Astrocyte of the cerebellum (primary cell): ENCODE measurements around the gene TMEM131L.
A peak's percentile ranks its signal among the peaks of the same experiment; 100 is the strongest.

Experiments used
- DNase-seq: peaks from one replicate; pipeline ENCODE4 v3.0.0-alpha.2; 2011; ENCODE audit warnings: low read depth
- H3K4me3 ChIP-seq: 2 replicates; pipeline ENCODE4 v1.5.1; 2011; ENCODE audit warnings: mild to moderate bottlenecking, low read depth, low read length, moderate library complexity
- in situ Hi-C: cut with HindIII; loops from 2 replicates; pipeline ENCODE4 v1.10.0; 2017; ENCODE audit warnings: low sequenced_read_pairs
- TF ChIP-seq, protein P1 (sequence below): IDR thresholded peaks from 2 replicates; pipeline ENCODE4 v1.5.1; 2012; ENCODE audit warnings: low read length, low read depth, moderate library complexity, mild to moderate bottlenecking; ENCODE audit errors: missing control alignments

Gene TMEM131L

DNA sequence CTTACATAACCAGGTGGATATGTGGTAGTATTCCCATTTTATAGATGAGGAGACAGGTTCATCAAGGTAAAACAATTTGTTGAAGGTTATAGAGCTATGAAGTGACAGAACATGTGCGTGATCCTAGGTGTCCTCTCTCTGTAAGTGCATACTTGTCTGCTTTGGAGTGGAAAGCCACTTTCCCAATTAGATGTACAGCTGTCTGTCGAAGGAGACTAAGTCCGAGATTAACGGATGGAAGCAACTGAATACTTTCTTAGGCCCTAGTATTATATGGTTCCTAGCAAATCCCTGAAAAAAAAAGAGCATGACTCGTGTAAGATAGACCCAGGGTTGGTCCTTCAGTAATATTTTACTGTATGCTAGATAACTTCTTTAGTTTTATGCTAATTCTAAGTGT lies 19.7 kb downstream of the TMEM131L start:
- TF ChIP-seq, protein P1, sequence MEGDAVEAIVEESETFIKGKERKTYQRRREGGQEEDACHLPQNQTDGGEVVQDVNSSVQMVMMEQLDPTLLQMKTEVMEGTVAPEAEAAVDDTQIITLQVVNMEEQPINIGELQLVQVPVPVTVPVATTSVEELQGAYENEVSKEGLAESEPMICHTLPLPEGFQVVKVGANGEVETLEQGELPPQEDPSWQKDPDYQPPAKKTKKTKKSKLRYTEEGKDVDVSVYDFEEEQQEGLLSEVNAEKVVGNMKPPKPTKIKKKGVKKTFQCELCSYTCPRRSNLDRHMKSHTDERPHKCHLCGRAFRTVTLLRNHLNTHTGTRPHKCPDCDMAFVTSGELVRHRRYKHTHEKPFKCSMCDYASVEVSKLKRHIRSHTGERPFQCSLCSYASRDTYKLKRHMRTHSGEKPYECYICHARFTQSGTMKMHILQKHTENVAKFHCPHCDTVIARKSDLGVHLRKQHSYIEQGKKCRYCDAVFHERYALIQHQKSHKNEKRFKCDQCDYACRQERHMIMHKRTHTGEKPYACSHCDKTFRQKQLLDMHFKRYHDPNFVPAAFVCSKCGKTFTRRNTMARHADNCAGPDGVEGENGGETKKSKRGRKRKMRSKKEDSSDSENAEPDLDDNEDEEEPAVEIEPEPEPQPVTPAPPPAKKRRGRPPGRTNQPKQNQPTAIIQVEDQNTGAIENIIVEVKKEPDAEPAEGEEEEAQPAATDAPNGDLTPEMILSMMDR = no peak
- in situ Hi-C loops = no loop called here
- no peak overlapping the region for H3K4me3 ChIP-seq
- no peak for DNase-seq

DNA sequence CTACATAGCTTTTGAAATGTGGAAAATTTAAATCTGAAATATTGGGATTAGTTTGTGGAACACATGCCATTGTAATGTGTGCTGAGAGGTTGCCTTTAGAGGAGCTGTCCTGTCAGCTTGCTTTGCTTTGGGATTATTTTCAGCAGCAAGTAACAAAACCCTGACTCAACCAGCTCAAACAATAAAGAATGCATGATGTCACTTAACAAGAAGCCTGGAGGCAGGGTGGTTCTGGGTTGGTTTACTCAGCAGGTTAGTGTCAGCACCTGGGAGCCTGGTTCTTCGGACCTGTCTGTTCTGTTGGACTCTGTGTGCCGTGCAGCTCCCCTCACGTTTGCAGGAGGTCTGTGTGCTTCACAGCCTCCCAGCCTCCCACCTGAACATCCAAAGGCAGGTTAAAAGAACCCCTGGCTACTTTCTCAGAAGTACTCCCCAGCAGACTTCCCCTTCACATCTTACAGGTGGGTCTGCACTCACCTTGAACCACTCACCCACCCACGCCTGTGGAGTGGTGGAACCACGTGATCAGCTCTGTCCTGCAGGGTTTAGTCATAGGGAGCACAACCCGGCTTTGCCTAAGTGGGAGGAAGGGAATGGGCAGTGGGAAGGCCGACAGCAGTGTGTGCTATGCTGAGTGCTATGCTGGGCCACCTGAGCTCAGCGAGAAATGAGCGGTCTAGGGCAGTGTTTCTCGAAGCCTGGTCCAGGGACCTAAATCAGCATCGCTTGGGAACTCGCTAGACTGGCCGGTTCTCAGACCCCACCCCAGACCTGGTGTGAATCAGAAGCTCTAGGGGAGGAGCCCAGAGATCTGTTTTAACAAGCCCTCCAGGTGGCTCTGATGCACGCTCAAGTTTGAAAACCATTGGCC lies 20.4 kb downstream of the TMEM131L start:
- peak; percentile 57 for DNase-seq
- in situ Hi-C loops = no loop called here
- H3K4me3 ChIP-seq = no peak overlapping the region
- TF ChIP-seq, protein P1 = no peak

DNA sequence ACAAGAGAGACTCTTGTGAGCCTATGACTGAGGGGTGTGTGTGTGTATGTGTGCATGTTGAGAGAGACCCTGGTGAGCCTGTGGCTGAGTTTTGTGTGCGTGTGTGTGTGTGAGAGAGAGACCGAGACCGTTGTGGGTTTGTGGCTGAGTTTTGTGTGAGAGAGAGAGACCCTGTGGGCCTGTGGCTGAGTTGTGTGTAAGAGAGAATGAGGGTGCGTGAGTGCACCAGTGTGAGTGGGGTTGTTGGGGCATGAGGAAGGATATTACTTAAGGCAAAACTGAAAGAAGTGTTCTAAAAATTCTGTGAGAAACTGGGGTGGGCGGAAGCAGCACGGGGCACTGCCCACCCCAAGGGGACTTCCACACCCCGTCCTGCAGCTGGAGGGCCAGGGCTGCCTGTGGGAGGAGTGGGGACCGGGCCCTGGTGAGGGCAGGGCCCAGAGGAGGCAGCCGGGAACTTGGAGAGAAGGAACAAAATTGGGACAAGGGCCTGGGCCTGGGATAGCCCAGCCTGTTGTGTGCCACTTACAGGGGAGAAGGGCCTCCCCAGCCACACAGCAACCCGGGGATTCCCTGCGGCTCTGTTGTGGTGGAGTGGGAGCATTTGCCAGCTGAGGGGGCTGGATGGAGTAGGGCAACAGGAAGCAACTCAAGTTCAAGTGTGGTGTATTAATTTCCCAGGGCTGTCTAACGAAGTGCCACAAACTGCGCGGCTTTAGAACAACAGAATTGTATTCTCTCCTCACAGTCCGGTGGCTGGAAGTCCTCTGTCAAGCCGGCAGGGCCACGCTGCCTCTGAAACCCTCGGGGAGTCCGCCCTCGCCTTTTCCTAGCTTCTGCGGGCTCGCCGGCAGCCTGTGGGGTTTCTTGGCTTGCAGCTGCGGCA lies 22.1 kb downstream of the TMEM131L start:
- TF ChIP-seq, protein P1 = no peak
- H3K4me3 ChIP-seq = no peak overlapping the region
- in situ Hi-C loops = no loop called here
- DNase-seq = no peak

DNA sequence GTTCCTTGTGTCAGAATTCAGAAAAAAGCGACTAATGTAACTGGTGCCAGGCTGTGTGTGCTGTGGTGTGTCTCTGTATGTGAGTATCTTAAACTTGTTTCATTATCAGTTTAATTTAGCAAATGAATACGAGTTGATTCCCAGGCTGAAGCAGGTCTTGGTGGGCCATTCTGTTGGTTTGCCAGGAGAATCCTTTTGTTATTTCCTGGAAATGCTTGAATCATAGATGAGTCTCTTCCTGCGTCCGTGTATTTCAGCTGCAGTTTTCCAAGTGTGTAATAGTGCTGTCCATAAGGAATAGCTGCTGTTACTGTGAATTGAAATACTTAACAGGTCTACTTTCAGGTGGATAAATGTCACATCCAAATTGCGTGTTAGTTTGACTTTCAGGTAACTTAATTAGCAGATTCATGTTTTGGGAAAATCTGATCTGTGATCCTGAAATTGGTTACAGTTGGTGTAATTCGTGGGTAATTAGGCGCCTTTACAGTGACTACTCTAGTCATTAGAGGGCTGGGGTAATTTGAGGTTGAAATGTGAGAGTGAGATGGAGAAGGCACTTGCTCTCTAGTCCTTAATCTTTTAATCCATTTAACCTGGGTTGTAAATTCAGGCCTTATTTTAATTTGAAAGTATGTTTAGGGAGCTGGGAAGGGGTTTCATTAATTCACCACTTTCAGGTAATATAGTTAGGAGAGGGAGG lies 23.8 kb downstream of the TMEM131L start:
- H3K4me3 ChIP-seq = no peak overlapping the region
- DNase-seq = no peak
- TF ChIP-seq, protein P1 = no peak
- in situ Hi-C loops = no loop called here

DNA sequence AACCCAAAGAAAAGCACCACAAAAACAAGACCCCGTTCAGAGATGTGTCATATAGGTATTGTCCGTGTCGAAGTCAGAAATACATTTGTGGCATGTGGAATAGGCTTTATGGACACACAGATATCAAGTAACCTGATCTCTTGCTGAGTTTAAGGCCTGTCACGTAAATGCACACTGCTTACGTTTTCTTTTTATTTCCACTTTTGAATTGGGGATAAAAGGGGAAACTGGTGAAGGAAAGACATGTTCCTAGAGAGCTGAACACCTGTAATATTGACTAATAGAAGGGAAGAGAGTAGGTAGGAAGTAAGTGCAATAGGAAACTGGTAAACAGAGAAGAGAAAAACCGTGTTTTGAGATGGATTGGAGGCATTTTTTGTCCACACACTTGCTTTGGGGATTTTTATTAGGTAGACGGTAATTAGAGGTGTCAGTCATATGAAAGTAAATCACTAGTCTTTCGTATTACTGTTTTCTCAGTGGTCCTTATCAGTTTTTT lies 24.9 kb downstream of the TMEM131L start:
- H3K4me3 ChIP-seq = no peak overlapping the region
- TF ChIP-seq, protein P1 = no peak
- no peak for DNase-seq
- in situ Hi-C loops = no loop called here

DNA sequence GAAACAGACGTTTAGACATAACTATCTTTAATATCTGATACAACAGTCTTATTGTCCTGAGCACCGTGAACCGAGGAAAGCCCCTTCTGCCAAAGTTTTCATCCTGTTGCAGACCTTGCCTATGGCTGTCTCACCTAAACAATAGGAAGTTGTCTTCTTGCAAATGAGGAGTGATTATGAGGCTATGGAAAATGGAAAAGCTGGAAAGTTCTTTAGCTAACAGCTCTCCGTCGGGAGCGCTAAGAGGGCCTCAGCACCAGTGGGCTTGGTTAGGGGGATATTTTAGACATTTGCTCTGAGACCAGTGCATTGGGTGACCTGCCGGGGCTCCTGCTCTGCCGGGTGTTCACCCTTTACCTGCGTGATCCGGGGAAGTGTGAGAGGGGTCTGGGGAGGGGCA lies 28.4 kb downstream of the TMEM131L start:
- TF ChIP-seq, protein P1 = no peak
- no peak for DNase-seq
- in situ Hi-C loops = no loop called here
- no peak overlapping the region for H3K4me3 ChIP-seq
